Measurements from ENCODE around the gene SULT1C4. TPM values are rescaled to one million over a fixed set of nuclear protein-coding genes. Genes with fewer than 3 reads are reported as not detected.

Gene SULT1C4
- total and polyA plus RNA-seq, 2 experiments from 2014 or later, result 0.87 to 2.1 TPM

DNA sequence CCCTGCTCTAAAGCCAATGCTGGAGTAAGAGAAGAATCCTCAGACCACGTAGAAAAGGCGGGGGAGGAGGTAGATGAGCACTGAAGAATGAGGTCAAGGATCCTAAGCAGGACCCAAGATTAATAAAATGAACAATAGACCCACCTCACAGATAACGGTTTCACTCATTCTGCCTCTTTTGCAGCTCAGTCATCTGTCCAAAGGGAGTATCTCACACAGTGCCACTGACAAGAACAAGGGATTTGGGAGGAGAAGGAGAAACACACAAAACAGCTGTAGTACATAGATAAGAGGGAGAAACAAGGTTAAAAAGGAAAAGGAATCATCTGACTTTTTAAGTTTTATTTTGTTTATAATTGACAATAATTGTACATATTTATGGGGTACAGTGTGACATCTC lies 30.9 kb upstream of the SULT1C4 start (continued):
- TF ChIP-seq, protein P1, sequence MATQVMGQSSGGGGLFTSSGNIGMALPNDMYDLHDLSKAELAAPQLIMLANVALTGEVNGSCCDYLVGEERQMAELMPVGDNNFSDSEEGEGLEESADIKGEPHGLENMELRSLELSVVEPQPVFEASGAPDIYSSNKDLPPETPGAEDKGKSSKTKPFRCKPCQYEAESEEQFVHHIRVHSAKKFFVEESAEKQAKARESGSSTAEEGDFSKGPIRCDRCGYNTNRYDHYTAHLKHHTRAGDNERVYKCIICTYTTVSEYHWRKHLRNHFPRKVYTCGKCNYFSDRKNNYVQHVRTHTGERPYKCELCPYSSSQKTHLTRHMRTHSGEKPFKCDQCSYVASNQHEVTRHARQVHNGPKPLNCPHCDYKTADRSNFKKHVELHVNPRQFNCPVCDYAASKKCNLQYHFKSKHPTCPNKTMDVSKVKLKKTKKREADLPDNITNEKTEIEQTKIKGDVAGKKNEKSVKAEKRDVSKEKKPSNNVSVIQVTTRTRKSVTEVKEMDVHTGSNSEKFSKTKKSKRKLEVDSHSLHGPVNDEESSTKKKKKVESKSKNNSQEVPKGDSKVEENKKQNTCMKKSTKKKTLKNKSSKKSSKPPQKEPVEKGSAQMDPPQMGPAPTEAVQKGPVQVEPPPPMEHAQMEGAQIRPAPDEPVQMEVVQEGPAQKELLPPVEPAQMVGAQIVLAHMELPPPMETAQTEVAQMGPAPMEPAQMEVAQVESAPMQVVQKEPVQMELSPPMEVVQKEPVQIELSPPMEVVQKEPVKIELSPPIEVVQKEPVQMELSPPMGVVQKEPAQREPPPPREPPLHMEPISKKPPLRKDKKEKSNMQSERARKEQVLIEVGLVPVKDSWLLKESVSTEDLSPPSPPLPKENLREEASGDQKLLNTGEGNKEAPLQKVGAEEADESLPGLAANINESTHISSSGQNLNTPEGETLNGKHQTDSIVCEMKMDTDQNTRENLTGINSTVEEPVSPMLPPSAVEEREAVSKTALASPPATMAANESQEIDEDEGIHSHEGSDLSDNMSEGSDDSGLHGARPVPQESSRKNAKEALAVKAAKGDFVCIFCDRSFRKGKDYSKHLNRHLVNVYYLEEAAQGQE (IDR thresholded peaks at IDR 0.05; ENCODE audit: unreplicated experiment), result no peak
- TF ChIP-seq EZH2 (IDR thresholded peaks at IDR 0.05; ENCODE audit: low read depth, unreplicated experiment), result no peak
- TF ChIP-seq, protein P2, sequence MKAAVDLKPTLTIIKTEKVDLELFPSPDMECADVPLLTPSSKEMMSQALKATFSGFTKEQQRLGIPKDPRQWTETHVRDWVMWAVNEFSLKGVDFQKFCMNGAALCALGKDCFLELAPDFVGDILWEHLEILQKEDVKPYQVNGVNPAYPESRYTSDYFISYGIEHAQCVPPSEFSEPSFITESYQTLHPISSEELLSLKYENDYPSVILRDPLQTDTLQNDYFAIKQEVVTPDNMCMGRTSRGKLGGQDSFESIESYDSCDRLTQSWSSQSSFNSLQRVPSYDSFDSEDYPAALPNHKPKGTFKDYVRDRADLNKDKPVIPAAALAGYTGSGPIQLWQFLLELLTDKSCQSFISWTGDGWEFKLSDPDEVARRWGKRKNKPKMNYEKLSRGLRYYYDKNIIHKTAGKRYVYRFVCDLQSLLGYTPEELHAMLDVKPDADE (IDR thresholded peaks at IDR 0.05), result no peak
- TF ChIP-seq, protein P3, sequence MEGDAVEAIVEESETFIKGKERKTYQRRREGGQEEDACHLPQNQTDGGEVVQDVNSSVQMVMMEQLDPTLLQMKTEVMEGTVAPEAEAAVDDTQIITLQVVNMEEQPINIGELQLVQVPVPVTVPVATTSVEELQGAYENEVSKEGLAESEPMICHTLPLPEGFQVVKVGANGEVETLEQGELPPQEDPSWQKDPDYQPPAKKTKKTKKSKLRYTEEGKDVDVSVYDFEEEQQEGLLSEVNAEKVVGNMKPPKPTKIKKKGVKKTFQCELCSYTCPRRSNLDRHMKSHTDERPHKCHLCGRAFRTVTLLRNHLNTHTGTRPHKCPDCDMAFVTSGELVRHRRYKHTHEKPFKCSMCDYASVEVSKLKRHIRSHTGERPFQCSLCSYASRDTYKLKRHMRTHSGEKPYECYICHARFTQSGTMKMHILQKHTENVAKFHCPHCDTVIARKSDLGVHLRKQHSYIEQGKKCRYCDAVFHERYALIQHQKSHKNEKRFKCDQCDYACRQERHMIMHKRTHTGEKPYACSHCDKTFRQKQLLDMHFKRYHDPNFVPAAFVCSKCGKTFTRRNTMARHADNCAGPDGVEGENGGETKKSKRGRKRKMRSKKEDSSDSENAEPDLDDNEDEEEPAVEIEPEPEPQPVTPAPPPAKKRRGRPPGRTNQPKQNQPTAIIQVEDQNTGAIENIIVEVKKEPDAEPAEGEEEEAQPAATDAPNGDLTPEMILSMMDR (conservative IDR thresholded peaks at IDR 0.05; ENCODE audit: low read depth in 2 of 2), result no peak
- TF ChIP-seq POLR2AphosphoS5 (IDR thresholded peaks at IDR 0.05; ENCODE audit: low read depth), result no peak
- TF ChIP-seq NANOG (IDR thresholded peaks at IDR 0.05; ENCODE audit: borderline replicate concordance), result no peak
- no peak for TF ChIP-seq ZNF114 (CRISPR knock-in tag; IDR thresholded peaks at IDR 0.05)
- no peak for TF ChIP-seq JUNB (IDR thresholded peaks at IDR 0.05; ENCODE audit: unreplicated experiment)
- TF ChIP-seq STAT1 (IDR thresholded peaks at IDR 0.05; ENCODE audit: unreplicated experiment), result no peak
- no peak for TF ChIP-seq ZNF331 (CRISPR knock-in tag; IDR thresholded peaks at IDR 0.05; ENCODE audit: low read depth)
- no peak for TF ChIP-seq EZH2phosphoT487 (IDR thresholded peaks at IDR 0.05; ENCODE audit: unreplicated experiment)

- no peaks in the 10 kb centered on the region; the same call in 2 of the 3 replicates for H3K9me3 Mint-ChIP-seq
- no peak for TF ChIP-seq ZNF331 (CRISPR knock-in tag; IDR thresholded peaks at IDR 0.05; ENCODE audit: low read depth)
- no peak for TF ChIP-seq JUNB (IDR thresholded peaks at IDR 0.05; ENCODE audit: unreplicated experiment)
- TF ChIP-seq EZH2phosphoT487 (IDR thresholded peaks at IDR 0.05; ENCODE audit: unreplicated experiment), result no peak
- no peak for TF ChIP-seq ZNF462 (CRISPR knock-in tag; IDR thresholded peaks at IDR 0.05)
- TF ChIP-seq EZH2 (IDR thresholded peaks at IDR 0.05; ENCODE audit: low read depth, unreplicated experiment), result no peak
These were observed 30.0 kb upstream of the SULT1C4 start for GRCh38 chr2:108347786-108348185.

More at GRCh38 chr2:108347786-108348185, 30.0 kb upstream of the SULT1C4 start:
- Mint-ChIP-seq H3K27me3 (ENCODE audit: insufficient read depth, low read depth, poor library complexity) (no peaks in the 10 kb centered on the region), H3K27ac (no peak overlapping the region), H3K4me3 (no peak overlapping the region), H3K36me3 (ENCODE audit: low read depth) (no peaks in the 10 kb centered on the region), H3K4me1 (no peaks in the 10 kb centered on the region; the same call in 2 of the 3 replicates)
- Histone ChIP-seq H3K4me2 (no peak overlapping the region), H3K4me3 (no peak overlapping the region), H3K27ac (ENCODE audit: low read depth) (no peak overlapping the region), H3K4me1 (ENCODE audit: insufficient read depth) (no peaks in the 10 kb centered on the region; the same call in 1 of the 2 replicates), H3K79me2 (replicated peaks; ENCODE audit: insufficient read depth) (no peaks in the 10 kb centered on the region), H3F3A (replicated peaks; ENCODE audit: low read depth) (no peaks in the 10 kb centered on the region), H3K36me3 (ENCODE audit: insufficient read depth) (no peaks in the 10 kb centered on the region), H4K20me1 (replicated peaks; ENCODE audit: insufficient read depth) (no peaks in the 10 kb centered on the region), H3K27me3 (ENCODE audit: insufficient read depth) (no peaks in the 10 kb centered on the region), H2AFZ (no peak overlapping the region), H3K9me2 (ENCODE audit: insufficient read depth) (peaks cover 15% of the 10 kb centered on the region; the same call in 1 of the 2 replicates)
- peak; percentile 46 for DNase-seq (ENCODE audit: low spot score)
- peak; percentile 61 for ATAC-seq

All from GM23338 (cell line).